Skeletal muscle satellite cell (primary cell): ENCODE results near the gene RAD54L.
"Not testable (repeated sequence)": the region's sequence is repeated elsewhere in the genome, so short reads cannot be mapped to it uniquely, and the experiment has no call there.

Experiments
- H3K27me3 ChIP-seq: 2 replicates; pipeline ENCODE4 v1.7.0; 2013; ENCODE audit warnings: low read length; ENCODE audit not compliant: control insufficient read depth, insufficient read depth
- H3K36me3 ChIP-seq: 2 replicates; pipeline ENCODE4 v1.7.0; 2013; ENCODE audit warnings: mild to moderate bottlenecking, control low read depth, low read length; ENCODE audit not compliant: insufficient read depth
- H3K4me1 ChIP-seq: 2 replicates; pipeline ENCODE4 v1.7.0; 2013; ENCODE audit warnings: low read length; ENCODE audit not compliant: control insufficient read depth, insufficient read depth
- H3K4me2 ChIP-seq: 2 replicates; pipeline ENCODE4 v1.7.0; 2013; ENCODE audit warnings: mild to moderate bottlenecking, low read length
- H3K4me3 ChIP-seq: 2 replicates; pipeline ENCODE4 v1.7.0; 2013; ENCODE audit warnings: low read length
- H3K9ac ChIP-seq: 2 replicates; pipeline ENCODE4 v1.7.0; 2013; ENCODE audit warnings: mild to moderate bottlenecking, low read depth, low read length, moderate library complexity
- H3K9me3 ChIP-seq: replicated peaks from 2 replicates; pipeline ENCODE4 v1.7.0; 2013; ENCODE audit warnings: mild to moderate bottlenecking, control low read depth, low read length

The RAD54L gene

GRCh38 chr1:46243831-46244230, 3.7 kb upstream of the RAD54L start:
- H3K4me3 ChIP-seq, H3K27me3 ChIP-seq, H3K4me1 ChIP-seq, H3K9ac ChIP-seq, H3K9me3 ChIP-seq, H3K4me2 ChIP-seq, H3K36me3 ChIP-seq: not testable (repeated sequence)

DNA sequence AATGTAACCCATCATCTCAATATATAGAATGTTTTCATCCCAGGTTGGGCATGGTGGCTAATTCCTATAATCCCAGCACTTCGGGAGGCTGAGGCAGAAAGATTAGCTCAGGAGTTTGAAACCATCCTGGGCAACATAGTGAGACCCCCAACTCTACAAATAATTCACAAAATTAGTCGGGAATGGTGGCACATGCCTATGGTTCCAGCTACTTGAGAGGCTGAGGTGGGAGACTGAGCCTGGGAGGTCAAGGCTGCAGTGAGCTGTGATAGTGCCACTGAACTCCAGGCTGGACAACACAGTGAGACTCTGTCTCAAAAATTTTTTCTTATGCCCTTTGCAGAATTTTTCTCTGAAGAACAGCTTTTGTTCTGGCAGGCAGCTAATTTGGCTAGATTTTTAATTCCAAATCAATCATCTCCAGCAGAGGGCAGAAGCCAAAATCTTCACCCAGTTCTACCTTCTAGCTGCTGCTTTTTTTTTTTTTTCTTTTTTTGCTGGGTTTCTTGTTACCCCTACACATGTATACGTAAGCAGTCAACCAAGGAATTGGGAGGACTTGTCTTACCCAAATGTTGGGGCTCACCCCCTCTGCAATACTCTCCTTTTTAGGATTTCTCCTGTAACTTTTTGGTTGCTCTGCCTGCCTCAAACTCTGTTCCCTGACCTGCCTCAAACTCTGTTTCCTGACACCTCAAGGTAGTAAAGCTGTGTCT, 2.7 kb upstream of the RAD54L start:
- H3K9ac ChIP-seq, result no peak overlapping the region
- no peak overlapping the region for H3K4me2 ChIP-seq
- H3K4me3 ChIP-seq, result no peak overlapping the region
- H3K4me1 ChIP-seq, result peaks cover 10% of the 10 kb centered on the region
- H3K36me3 ChIP-seq, result no peaks in the 10 kb centered on the region
- H3K9me3 ChIP-seq, result no peaks in the 10 kb centered on the region
- no peaks in the 10 kb centered on the region for H3K27me3 ChIP-seq

DNA sequence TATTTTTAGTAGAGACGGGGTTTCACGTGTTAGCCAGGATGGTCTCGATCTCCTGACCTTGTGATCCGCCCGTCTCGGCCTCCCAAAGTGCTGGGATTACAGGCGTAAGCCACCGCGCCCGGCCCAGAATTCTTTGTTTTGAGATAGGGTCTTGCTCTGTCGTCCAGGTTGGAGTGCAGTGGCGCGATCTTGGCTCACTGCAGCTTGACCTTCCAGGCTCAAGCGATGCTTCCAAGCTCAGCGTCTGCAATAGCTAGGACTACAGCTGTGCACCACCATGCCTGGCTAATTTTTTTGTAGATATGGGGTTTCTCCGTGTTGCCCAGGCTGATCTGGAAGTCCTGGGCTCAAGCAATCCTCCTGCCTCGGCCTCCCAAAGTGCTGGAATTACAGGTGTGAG, 1.4 kb upstream of the RAD54L start:
- Histone ChIP-seq H3K4me2 (peak overlapping the region; percentile 98), H3K4me1 (peaks cover 10% of the 10 kb centered on the region)
- H3K9ac ChIP-seq, H3K36me3 ChIP-seq, H3K9me3 ChIP-seq, H3K27me3 ChIP-seq, H3K4me3 ChIP-seq: not testable (repeated sequence)

DNA sequence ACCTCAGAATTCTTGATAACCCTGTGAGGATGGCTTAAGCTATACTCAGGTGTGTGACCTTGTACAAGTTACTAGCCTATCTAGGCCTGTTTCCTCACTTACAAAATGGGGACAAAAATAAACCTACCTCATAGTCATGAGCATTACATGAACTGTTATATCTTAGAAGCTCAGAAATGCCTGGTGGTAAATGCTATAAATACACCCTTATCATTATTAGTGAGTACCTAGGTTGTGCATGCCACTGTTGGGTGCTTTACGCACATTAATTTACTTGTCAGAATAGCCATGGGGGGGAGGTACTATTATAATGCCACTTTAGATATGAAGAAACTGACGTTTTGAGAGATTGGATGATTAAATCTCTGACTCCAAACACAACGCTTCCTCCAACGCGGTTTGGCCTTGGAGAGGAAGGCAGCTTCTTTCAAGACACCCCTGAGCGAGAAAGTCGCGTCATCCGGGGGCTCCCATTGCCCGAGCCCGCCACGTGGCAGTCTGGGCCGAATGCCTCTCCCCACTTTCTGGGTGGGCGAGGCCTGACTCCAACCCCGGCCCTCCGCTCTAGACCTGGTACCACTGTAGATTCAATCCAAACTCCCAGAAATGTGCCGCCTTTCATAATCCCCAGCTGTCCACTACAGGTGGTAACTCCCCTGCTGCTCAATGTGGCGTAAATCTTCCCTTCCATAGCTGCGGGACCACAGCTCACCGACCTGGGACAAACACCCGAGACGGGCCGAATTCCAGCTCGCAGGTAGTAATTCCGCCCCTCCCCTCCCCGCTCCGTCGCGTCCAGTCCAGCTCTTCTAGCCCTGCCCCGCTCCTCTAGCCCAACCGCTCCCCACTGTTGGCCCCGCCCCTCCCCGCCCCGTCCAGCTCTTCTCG, 771 bp upstream of the RAD54L start:
- Histone ChIP-seq H3K36me3 (no peaks in the 10 kb centered on the region), H3K27me3 (no peaks in the 10 kb centered on the region), H3K4me1 (peaks cover 10% of the 10 kb centered on the region), H3K4me3 (peak overlapping the region; percentile 94), H3K4me2 (peak overlapping the region; percentile 98), H3K9ac (peak overlapping the region; percentile 85), H3K9me3 (no peaks in the 10 kb centered on the region)

DNA sequence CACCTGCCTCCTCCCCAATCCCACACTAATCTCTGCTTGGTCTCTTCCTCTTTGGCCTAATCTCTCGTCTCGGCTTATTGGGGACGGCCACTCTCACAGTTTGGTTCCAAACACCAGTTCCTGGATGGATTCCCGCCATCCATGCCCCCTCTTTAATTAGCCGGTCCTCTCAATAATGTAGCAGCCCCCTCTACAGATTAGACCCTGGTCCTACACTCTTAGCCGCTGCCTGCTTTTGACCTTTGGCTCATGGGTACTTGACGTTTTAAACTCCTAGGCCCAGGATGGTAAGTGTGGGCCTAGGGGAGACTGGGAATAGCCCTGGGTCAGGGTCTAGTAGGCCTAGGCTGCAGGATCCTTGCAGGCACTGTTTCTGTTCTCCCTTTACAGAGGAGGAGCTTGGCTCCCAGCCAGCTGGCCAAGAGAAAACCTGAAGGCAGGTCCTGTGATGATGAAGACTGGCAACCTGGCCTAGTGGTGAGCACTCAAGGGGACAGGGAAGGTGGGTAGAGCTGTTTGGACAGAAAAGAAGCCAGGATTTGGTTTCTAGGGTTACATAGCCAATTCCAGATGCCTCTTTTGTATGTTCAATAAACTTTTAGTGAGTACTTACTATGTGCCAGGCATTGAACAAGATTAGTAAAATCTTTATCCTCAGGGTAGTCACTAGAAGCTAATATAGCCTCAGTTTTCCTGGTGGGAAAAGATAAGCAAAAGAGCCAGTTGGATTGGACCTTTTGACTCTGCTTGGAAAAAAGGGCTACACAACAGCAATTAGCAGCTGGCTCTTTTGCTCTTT, 758 bp downstream of the RAD54L start:
- Histone ChIP-seq H3K4me2 (peak overlapping the region; percentile 77), H3K4me1 (peaks cover 10% of the 10 kb centered on the region), H3K9me3 (no peaks in the 10 kb centered on the region), H3K4me3 (peak overlapping the region; percentile 77), H3K36me3 (no peaks in the 10 kb centered on the region), H3K9ac (peak overlapping the region; percentile 75), H3K27me3 (no peaks in the 10 kb centered on the region)

DNA sequence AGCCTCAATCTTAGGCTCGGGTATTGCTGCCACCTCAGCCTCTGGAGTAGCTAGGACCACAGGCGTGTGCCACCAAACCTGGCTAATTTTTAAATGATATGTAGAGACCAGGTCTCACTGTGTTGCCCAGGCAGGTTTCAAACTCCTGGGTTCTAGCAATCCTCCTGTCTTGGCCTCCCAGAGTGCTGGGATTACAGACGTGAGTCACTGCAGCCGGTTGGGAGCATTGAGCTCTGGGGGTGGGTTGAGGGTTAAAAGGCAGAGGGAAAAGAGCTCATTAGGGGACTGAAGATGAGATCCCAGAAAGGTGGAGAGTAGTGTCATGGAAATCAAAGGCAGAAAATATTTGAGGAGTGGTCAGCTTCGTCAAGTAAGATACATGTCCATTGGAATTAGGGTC, 7.1 kb downstream of the RAD54L start:
- Histone ChIP-seq H3K36me3 (peaks cover 5% of the 10 kb centered on the region), H3K27me3 (no peaks in the 10 kb centered on the region), H3K4me1 (no peaks in the 10 kb centered on the region), H3K9ac (no peak overlapping the region), H3K4me3 (no peak overlapping the region), H3K4me2 (no peak overlapping the region), H3K9me3 (no peaks in the 10 kb centered on the region)

GRCh38 chr1:46256523-46256922, 9.0 kb downstream of the RAD54L start:
- Histone ChIP-seq H3K4me2 (no peak overlapping the region), H3K4me1 (no peaks in the 10 kb centered on the region), H3K9me3 (no peaks in the 10 kb centered on the region), H3K4me3 (no peak overlapping the region), H3K27me3 (no peaks in the 10 kb centered on the region), H3K36me3 (peaks cover 19% of the 10 kb centered on the region), H3K9ac (no peak overlapping the region)

- no peaks in the 10 kb centered on the region for H3K4me1 ChIP-seq
- H3K9me3 ChIP-seq, result no peaks in the 10 kb centered on the region
- no peak overlapping the region for H3K4me3 ChIP-seq
- H3K36me3 ChIP-seq, result peaks cover 37% of the 10 kb centered on the region
- H3K4me2 ChIP-seq, result no peak overlapping the region
- no peak overlapping the region for H3K9ac ChIP-seq
- no peaks in the 10 kb centered on the region for H3K27me3 ChIP-seq
Observed at GRCh38 chr1:46262508-46262907, 14.9 kb downstream of the RAD54L start.

GRCh38 chr1:46263146-46263545, 15.6 kb downstream of the RAD54L start:
- no peaks in the 10 kb centered on the region for H3K4me1 ChIP-seq
- H3K9me3 ChIP-seq, result no peaks in the 10 kb centered on the region
- no peak overlapping the region for H3K4me3 ChIP-seq
- H3K36me3 ChIP-seq, result peaks cover 43% of the 10 kb centered on the region
- no peak overlapping the region for H3K4me2 ChIP-seq
- H3K9ac ChIP-seq, result no peak overlapping the region
- no peaks in the 10 kb centered on the region for H3K27me3 ChIP-seq

DNA sequence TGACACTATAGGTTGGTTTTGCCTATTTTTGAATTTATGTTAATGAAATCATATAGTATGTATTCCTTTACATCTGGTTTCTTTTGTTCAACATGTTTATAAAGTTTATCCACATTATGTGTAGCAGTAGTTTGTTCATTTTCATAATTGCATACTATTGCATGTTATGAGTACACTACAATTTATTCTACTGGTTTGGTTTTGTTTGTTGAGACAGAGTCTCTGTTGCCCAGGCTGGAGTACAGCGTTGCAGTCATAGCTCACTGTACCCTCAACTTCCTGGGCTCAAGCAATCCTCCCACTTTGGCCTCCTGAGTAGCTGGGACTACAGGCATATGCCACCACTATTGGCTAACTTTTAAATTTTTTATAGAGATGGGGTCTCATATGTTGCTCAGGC, 21.0 kb downstream of the RAD54L start:
- Histone ChIP-seq H3K9me3 (no peaks in the 10 kb centered on the region), H3K4me2 (no peak overlapping the region), H3K36me3 (peaks cover 30% of the 10 kb centered on the region), H3K9ac (no peak overlapping the region), H3K27me3 (no peaks in the 10 kb centered on the region), H3K4me1 (no peaks in the 10 kb centered on the region), H3K4me3 (no peak overlapping the region)

DNA sequence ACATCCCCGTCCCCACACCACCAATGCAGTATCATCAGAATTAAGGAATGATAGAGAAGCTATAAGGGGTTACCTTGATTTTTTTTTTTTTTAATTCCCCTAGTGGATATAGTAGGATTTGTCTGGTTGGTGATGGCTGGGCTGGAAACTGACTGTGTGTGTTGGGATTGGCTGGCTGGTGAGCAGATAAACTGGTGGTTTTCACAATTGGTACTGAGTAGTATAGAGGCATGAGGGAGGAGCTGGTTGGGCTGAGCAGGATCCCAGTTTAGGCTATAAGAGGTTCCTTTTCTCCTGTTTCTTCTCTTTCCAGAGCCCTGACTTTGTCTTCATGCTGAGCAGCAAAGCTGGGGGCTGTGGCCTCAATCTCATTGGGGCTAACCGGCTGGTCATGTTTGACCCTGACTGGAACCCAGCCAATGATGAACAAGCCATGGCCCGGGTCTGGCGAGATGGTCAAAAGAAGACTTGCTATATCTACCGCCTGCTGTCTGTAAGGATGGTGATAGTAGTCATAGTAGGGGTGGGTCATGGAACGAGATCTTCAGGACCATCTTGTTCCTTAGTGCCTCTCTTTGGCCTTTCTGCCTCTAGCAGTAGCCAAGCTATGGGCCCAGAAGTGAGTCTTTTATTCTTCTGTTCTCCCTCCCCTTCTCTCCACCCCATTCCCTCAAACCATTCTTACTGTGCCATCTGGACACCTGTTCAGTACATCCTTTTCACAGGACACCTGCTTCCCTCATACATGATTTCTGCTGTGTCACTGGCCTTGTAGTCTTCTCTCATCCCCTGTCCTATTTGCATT, 26.9 kb downstream of the RAD54L start:
- H3K9ac ChIP-seq, result no peak overlapping the region
- no peaks in the 10 kb centered on the region for H3K9me3 ChIP-seq
- no peaks in the 10 kb centered on the region for H3K27me3 ChIP-seq
- no peaks in the 10 kb centered on the region for H3K4me1 ChIP-seq
- H3K4me3 ChIP-seq, result no peak overlapping the region
- H3K4me2 ChIP-seq, result no peak overlapping the region
- peaks cover 33% of the 10 kb centered on the region for H3K36me3 ChIP-seq
